GM19438 (cell line): Measurements from ENCODE around the gene SBK2.
"Not testable (repeated sequence)": the region's sequence is repeated elsewhere in the genome, so short reads cannot be mapped to it uniquely, and the experiment has no call there.

Experiments used
- ATAC-seq: cut with Tn5 transposase; IDR thresholded peaks from one replicate; pipeline ENCODE4 v1.9.1; 2021; ENCODE audit warnings: low read depth; ENCODE audit not compliant: unreplicated experiment

Gene SBK2, protein sequence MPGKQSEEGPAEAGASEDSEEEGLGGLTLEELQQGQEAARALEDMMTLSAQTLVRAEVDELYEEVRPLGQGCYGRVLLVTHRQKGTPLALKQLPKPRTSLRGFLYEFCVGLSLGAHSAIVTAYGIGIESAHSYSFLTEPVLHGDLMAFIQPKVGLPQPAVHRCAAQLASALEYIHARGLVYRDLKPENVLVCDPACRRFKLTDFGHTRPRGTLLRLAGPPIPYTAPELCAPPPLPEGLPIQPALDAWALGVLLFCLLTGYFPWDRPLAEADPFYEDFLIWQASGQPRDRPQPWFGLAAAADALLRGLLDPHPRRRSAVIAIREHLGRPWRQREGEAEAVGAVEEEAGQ

DNA sequence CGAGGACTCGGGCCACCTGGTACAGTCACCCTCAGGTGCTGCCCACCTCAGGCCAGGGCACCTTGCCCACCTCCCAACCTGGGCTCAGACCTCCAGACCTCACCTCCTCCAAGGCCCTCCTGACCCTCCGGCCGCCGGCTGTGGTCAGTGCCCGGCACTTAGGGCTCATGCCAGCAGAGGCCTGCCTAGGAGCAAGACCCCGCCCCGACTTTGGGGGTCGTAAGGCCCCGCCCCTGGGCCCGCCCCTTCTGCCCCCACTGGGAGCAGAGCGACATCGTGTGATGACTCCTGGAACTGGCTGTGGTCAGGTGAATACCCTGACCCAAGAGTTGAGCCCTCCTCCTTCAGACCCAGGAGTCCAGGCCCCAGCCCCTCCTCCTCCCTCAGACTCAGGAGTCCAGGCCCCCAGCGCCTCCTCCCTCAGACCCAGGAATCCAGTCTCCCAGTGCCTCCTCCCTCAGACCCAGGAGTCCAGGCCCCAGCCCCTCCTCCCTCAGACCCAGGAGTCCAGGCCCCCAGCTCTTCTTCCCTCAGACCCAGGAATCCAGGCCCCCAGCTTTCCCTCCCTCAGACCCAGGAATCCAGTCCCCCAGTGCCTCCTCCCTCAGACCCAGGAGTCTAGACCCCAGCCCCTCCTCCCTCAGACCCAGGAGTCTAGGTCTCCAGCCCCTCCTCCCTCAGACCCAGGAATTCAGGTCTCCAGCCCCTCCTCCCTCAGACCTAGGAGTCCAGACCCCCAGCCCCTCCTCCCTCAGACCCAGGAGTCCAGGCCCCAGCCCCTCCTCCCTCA is at the start of gene SBK2:
SBK2 (minus strand) TSS at position 183 of the 790 bp plus-strand sequence. CDS start 839 bp downstream, outside the sequence.
- ATAC-seq, result no peak

GRCh38 chr19:55585658-55586339 is 48.9 kb upstream of the SBK2 start:
- no peak for ATAC-seq

DNA sequence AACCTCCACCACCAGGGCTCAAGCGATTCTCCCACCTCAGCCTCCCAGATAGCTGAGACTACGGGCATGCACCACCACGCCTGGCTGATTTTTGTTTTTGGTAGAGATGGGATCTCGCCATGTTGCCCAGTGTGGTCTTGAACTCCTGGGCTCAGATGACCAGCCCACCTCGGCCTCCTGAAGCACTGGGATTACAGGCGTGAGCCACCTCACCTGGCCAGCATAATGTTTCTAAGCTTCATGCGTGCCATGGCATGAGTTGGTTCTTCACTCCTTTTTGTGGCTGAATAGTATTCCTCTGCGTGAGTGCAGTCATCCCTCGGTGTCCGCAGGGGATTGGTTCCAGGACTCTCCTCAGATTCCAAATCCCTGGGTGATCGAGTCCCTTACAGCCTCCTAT is 47.9 kb upstream of the SBK2 start:
- no peak for ATAC-seq

DNA sequence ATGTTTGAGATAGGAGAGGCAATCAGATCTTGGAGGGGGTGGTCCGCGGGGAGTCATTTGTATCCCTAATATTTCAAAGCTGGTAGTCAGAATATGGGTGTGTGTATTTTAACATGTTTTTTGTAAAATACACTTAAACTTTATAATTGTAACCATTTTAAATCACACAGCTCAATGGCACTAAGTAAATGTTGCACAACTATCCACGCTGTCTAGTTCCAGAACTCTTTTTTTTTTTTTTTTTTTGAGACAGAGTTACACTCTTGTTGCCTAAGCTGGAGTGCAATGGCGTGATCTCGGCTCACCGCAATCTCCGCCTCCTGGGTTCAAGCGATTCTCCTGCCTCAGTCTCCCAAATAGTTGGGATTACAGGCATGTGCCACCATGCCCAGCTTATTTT is 47.0 kb upstream of the SBK2 start:
- not testable (repeated sequence) for ATAC-seq

GRCh38 chr19:55582284-55582683 is 45.4 kb upstream of the SBK2 start:
- ATAC-seq, result not testable (repeated sequence)

- no peak for ATAC-seq
Observed at GRCh38 chr19:55581823-55582223, 44.9 kb upstream of the SBK2 start.

DNA sequence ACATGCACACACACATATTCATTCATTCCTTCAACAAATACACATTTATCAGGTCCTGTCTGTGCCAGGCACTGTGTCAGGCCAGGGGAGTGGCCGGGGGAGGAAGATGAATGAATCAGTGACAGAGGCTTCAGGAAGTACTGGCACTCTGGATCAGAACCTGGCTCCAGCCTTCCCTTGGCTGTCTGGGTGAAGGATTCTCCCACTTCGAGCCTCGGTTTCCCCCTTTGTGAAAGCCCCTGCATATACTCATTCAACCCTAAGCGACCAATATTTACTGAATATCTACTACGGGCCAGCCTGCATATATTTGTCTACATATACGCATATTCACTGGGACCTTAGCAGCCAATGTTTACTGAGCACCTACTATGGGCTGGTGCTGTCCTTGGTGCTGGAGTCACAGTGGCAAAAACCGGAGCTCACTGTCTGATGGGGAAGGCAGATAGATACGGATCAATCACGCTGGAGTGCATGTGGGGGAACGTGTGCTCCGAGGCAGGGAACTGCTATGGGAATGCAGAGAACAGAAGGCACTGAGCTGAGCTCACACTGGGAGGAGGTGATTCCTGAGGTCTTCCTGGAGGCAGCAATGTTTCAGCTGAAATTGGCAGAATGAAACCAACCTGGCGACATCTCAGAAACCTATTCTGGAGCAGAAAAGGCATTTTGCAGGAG is 44.4 kb upstream of the SBK2 start:
- no peak for ATAC-seq

- no peak for ATAC-seq
Observed at GRCh38 chr19:55580628-55581144, 43.8 kb upstream of the SBK2 start, which contains the start of gene ZNF579. TSS of gene ZNF579 (minus strand) at chr19:55580848. CDS start at chr19:55579639, 1,209 bp downstream.

DNA sequence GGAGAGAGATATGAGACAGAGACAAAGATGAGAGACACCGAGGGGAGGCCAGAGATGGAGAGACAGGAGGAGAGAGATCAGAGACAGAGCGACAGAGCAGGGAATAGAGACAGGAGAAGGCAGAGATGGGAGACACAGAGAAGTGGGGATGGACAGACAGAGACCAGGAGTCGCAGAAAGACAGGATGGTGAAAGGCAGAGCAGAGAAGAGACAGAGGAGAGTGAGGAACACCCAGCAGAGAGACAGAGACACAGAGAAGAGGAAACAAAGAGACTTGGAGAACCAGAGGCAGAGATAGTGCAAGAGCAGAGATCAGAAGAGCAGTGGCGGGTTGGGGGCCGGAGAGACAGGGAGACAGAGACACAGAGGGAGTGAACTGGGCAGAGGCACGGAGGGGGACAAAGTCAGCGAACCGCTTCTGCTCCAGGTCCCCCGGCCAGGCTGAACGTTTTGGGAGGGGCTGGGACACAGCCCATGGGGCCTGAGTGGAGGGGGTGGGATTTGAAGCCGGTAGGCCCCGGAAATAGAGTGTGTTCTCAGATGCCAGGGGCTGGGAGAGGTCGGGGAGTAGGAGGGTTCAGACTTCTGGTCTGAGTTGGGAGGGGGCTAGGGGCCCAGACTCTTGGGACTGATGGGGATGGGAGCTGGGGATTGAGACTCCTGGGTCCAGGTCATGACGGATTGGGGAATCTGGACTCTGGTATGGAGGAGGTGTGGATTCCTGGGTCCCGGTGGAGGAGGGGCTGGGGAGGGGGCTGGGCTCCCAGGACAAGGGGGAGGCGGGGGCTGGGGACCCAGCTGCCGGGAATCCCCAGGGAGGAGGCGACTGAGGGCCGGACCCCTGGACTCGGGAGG is 43.1 kb upstream of the SBK2 start:
- ATAC-seq, result no peak

- ATAC-seq, result no peak
Observed at GRCh38 chr19:55578761-55579747, 42.1 kb upstream of the SBK2 start.

DNA sequence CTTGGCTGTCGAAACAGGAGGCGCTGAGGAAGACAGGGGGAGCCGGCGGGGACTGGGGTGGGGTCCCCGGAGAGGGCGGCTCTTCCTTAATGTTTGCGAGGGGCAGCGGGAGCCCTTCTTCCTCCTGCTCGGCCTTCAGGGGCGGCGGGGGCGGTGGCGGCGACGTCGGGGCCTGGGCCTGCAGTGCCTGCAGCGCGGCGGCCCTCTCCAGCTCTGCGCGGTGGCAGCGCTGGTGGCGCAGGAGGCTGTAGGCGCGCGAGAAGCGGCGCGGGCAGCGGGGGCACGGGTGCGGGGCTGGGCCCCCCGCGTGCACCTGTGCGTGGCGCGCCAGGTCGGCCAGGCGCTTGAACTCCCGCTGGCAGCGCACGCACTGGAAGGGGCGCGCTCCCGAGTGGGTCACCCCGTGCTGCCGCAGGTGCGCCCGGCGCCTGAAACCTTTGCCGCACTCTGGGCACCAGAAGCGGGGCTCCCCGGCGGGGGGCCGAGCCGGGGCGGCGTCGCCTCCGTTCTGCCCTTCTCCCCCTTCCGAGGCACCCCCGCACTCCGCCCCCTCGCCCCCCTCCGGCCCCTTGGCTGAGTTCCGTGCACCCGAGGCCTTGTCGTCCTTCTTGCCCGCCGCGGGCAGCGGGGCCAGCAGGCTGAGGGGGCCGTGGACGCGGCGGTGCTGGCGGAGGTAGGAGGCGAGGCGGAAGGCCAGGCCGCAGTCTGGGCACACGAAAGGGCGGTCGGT is 41.3 kb upstream of the SBK2 start:
- no peak for ATAC-seq

GRCh38 chr19:55576746-55577145 is 39.8 kb upstream of the SBK2 start:
- no peak for ATAC-seq

DNA sequence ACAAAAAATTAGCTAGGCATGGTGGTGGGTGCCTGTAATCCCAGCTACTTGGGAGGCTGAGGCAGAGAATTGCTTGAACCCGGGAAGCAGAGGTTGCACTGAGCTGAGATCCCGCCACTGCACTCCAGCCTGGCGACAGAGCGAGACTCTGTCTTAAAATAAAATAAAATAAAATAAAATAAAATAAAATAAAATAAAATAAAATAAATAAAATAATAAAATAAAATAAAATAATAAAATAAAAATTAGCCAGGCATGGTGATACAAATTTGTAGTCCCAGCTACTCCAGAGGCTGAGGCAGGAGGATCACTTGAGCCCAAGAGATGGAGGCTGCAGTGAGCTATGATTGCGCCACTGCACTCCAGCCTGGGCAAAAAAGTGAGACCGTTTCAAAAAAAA is 37.0 kb upstream of the SBK2 start:
- not testable (repeated sequence) for ATAC-seq

- ATAC-seq, result not testable (repeated sequence)
Observed at GRCh38 chr19:55569477-55569876, 32.5 kb upstream of the SBK2 start.

- no peak for ATAC-seq
Observed at GRCh38 chr19:55567708-55568328, 30.9 kb upstream of the SBK2 start.

- ATAC-seq, result no peak
Observed at GRCh38 chr19:55566823-55567222, 29.9 kb upstream of the SBK2 start.

DNA sequence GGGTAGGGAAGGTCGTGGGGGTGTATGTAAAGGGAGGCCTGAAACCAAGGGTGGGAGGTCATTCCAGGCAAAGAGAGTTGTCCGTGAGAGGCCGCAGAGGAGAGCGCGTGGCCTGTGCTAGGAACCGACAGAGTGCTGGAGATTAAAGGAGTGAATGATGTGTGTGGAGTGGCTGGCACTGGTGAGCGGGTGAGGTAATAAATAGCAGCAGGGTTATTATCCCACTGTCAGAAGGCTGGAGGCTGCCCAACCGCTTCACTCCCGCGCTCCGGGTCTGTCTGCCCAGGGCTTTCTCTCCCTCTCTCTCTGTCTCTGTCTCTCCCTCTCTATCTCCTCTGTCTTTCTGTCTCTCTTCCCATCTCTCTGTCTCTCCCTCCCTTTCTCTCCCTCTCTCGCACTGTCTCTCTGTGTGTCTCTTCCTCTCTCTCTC is 26.3 kb upstream of the SBK2 start:
- no peak for ATAC-seq
